Ishikawa (cell line): ENCODE results near the gene NCOA4.

Experiments
- CEBPB ChIP-seq: IDR thresholded peaks from 2 replicates; pipeline ENCODE4 v1.6.1; 2012
- CREB1 ChIP-seq: IDR thresholded peaks from 2 replicates; pipeline ENCODE4 v1.6.1; 2012; ENCODE audit warnings: low read depth
- EGR1 ChIP-seq: IDR thresholded peaks from 2 replicates; pipeline ENCODE4 v1.6.1; 2012
- EP300 ChIP-seq: IDR thresholded peaks from 2 replicates; pipeline ENCODE4 v1.6.1; 2012; ENCODE audit warnings: borderline replicate concordance
- FOXM1 ChIP-seq: IDR thresholded peaks from 2 replicates; pipeline ENCODE4 v1.6.1; 2012; ENCODE audit warnings: low read depth, borderline replicate concordance
- NFIC ChIP-seq: IDR thresholded peaks from 2 replicates; pipeline ENCODE4 v1.6.1; 2012
- RAD21 ChIP-seq: IDR thresholded peaks from 2 replicates; pipeline ENCODE4 v1.6.1; 2012; ENCODE audit warnings: low read depth
- TAF1 ChIP-seq: IDR thresholded peaks from 2 replicates; pipeline ENCODE4 v1.6.1; 2012; ENCODE audit warnings: low read depth, mild to moderate bottlenecking
- TCF12 ChIP-seq: IDR thresholded peaks from 2 replicates; pipeline ENCODE4 v1.6.1; 2012; ENCODE audit warnings: low read depth
- TEAD4 ChIP-seq: IDR thresholded peaks from 2 replicates; pipeline ENCODE4 v1.6.1; 2012
- YY1 ChIP-seq: IDR thresholded peaks from 2 replicates; pipeline ENCODE4 v1.6.1; 2012; ENCODE audit warnings: low read depth
- ZBTB7A ChIP-seq: IDR thresholded peaks from 2 replicates; pipeline ENCODE4 v1.6.1; 2012; ENCODE audit warnings: low read depth
- TF ChIP-seq, protein P1 (sequence below): IDR thresholded peaks from 2 replicates; pipeline ENCODE4 v1.6.1; 2012
- TF ChIP-seq, protein P2 (sequence below): IDR thresholded peaks from 2 replicates; pipeline ENCODE4 v1.6.1; 2012
- TF ChIP-seq, protein P3 (sequence below): IDR thresholded peaks from 2 replicates; pipeline ENCODE4 v1.6.1; 2012; ENCODE audit warnings: low read depth, mild to moderate bottlenecking

NCOA4 gene

DNA sequence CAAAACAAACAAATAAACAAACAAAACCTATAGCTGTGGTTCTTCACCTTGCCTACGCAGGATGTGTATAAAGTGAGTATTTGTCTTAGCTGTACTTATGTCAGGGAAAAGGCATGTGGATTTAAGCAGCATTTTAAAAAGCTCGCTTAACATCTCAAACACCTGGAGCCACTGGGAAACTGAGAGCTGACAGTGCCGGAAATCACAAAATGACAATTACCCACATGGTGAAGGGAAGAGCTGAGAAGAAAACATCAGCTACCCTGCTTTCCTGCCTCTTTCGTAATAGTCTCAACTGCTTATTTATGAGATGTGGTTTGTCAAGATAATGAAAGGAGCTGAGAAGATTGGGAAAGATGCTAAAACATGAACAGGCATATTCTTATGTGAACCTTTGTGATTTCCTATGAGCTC lies 46.7 kb upstream of the NCOA4 start:
- TF ChIP-seq ZBTB7A (no peak), TEAD4 (no peak), EGR1 (no peak), CREB1 (no peak)
- TF ChIP-seq, protein P1, sequence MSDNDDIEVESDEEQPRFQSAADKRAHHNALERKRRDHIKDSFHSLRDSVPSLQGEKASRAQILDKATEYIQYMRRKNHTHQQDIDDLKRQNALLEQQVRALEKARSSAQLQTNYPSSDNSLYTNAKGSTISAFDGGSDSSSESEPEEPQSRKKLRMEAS = no peak

DNA sequence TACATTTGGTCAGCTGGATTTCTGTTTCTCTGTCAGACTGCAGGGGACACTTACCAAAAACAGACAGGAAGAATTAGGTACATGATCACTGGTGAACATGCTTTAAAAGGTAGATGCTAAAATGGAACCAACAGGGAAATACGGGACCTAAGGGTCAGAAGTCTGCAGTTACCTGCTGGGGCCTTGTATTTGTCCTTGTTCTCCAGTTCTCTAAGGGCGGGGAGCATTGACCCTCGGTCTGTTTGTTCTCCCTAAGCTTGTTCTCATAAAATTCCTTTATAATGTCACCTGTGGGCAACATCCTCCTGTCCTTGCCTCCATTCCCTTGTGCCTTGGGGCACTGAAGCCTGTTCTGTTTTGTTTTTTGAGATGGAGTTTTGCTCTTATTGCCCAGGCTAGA lies 45.4 kb upstream of the NCOA4 start:
- TF ChIP-seq EP300 (no peak), TAF1 (no peak), NFIC (no peak), CEBPB (no peak), FOXM1 (no peak), TCF12 (no peak), TEAD4 (no peak), YY1 (no peak), ZBTB7A (no peak)
- TF ChIP-seq, protein P2, sequence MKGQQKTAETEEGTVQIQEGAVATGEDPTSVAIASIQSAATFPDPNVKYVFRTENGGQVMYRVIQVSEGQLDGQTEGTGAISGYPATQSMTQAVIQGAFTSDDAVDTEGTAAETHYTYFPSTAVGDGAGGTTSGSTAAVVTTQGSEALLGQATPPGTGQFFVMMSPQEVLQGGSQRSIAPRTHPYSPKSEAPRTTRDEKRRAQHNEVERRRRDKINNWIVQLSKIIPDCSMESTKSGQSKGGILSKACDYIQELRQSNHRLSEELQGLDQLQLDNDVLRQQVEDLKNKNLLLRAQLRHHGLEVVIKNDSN = no peak
- TF ChIP-seq, protein P3, sequence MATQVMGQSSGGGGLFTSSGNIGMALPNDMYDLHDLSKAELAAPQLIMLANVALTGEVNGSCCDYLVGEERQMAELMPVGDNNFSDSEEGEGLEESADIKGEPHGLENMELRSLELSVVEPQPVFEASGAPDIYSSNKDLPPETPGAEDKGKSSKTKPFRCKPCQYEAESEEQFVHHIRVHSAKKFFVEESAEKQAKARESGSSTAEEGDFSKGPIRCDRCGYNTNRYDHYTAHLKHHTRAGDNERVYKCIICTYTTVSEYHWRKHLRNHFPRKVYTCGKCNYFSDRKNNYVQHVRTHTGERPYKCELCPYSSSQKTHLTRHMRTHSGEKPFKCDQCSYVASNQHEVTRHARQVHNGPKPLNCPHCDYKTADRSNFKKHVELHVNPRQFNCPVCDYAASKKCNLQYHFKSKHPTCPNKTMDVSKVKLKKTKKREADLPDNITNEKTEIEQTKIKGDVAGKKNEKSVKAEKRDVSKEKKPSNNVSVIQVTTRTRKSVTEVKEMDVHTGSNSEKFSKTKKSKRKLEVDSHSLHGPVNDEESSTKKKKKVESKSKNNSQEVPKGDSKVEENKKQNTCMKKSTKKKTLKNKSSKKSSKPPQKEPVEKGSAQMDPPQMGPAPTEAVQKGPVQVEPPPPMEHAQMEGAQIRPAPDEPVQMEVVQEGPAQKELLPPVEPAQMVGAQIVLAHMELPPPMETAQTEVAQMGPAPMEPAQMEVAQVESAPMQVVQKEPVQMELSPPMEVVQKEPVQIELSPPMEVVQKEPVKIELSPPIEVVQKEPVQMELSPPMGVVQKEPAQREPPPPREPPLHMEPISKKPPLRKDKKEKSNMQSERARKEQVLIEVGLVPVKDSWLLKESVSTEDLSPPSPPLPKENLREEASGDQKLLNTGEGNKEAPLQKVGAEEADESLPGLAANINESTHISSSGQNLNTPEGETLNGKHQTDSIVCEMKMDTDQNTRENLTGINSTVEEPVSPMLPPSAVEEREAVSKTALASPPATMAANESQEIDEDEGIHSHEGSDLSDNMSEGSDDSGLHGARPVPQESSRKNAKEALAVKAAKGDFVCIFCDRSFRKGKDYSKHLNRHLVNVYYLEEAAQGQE = no peak
- TF ChIP-seq, protein P1 = no peak

DNA sequence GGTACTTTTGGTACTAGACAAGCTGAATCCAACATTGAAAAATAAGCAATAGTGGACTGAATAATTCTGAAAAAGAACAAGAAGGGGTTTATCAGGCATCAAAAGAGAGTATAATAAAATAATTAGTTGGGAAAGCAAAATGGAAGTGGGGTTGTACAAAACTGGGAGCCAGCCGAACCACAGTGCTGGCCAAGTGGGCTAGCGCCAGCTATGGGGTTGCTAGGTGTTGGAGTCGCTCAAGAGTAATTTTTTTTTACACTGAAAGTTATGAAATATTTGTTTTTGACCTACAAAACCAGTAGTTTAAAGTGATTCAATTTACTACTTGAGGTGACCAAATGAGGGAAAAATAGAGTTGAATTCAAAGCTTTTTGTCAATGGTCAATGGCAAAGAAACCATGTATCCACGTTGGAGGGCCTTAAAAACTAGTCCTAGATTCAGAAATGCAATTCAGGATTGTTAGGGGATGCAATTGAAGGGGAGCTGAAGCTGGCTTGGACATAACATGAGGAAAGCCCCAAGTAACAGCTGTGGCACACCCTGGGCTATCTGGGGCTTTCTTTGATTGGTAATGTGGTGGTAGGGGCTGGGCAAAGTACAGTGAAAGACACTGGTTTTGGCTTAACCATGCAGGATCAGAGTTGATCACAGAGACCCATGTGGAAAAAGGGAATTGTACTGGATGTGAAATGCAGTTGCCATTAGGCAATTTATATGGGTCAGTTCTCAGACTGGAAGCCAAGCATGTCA lies 43.9 kb upstream of the NCOA4 start:
- TF ChIP-seq, protein P3 = no peak
- TF ChIP-seq RAD21 (no peak), TEAD4 (no peak), EP300 (no peak), CEBPB (no peak), TCF12 (no peak), YY1 (no peak)
- TF ChIP-seq, protein P1 = no peak

DNA sequence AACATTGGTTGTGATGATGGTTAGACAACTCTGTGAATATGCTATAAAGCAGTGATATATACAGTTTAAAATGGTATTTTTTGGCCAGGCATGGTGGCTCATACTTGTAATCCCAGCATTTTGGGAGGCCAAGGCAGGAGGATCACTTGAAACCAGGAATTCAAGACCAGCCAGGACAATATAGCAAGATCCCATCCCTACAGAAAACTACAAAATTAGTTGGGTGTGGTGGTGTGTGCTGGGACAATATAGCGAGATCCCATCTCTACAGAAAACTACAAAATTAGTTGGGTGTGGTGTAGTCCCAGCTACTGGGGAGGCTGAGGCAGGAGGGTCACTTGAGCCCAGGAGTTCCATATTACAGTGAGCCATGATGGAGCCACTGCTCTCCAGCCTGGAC lies 43.1 kb upstream of the NCOA4 start:
- no peak for TF ChIP-seq FOXM1
- TF ChIP-seq, protein P2 = no peak
- no peak for TF ChIP-seq TAF1
- no peak for TF ChIP-seq ZBTB7A
- no peak for TF ChIP-seq EP300
- TF ChIP-seq CEBPB = no peak
- no peak for TF ChIP-seq YY1

DNA sequence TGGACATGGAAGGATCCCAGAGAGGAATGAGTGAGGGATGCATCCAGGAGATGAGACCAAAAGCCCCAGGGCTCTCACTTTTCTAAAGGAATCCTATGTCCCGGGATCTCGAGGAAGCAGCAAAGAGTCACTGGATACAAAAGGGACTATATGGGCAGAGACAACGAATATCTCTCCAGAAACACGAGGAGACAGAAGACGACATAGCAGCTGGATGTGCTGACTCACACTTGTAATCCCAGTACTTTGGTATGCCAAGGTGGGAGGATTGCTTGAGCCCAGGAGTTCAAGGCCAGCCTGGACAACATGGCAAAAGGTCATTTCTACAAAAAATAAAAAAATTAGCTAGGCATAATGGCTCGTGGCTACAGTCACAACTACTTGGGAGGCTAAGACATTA lies 40.3 kb upstream of the NCOA4 start:
- no peak for TF ChIP-seq NFIC
- TF ChIP-seq ZBTB7A = no peak
- TF ChIP-seq CREB1 = no peak
- TF ChIP-seq TEAD4 = no peak
- TF ChIP-seq RAD21 = no peak
- no peak for TF ChIP-seq TAF1
- TF ChIP-seq, protein P2 = no peak
- no peak for TF ChIP-seq EP300
- no peak for TF ChIP-seq EGR1
- TF ChIP-seq FOXM1 = no peak
